HEK293 (cell line): ENCODE results near the gene LAX1.

Source experiments
- CTCF ChIA-PET: fragments of 350-600 bp; formaldehyde crosslinking; extraction: SDS; loops from one replicate; lab custom pipeline; 2021; ENCODE audit warnings: antibody characterized with exemption; lab: Yijun Ruan, JAX
- POLR2A ChIA-PET: fragments of 300-600 bp; formaldehyde crosslinking; extraction: SDS; loops from one replicate; lab custom pipeline; 2020; ENCODE audit warnings: antibody characterized with exemption, inconsistent platforms; lab: Yijun Ruan, JAX
- H3K27ac ChIP-seq: fragments of 200-500 bp; sonication (Bioruptor generic); 2 replicates; pipeline ENCODE4 v1.5.1; 2014; ENCODE audit warnings: low read depth, low read length, control low read depth, inconsistent platforms; ENCODE audit errors: extremely low read depth
- H3K36me3 ChIP-seq, 2 experiments: fragments of 200-500 bp in 1 of 2; sonication (Bioruptor generic) in 1 of 2; 1 replicate in 1 of 2; 2 replicates in 1 of 2; pipeline ENCODE4 v1.5.1; 2014 to 2017; ENCODE audit warnings: inconsistent platforms in 2 of 2, low read length in 2 of 2; ENCODE audit not compliant: control insufficient read depth in 2 of 2, insufficient read depth in 1 of 2
- H3K4me1 ChIP-seq: fragments of 200-500 bp; sonication (Bioruptor generic); 2 replicates; pipeline ENCODE4 v1.5.1; 2014; ENCODE audit warnings: mild to moderate bottlenecking, low read length, inconsistent platforms; ENCODE audit not compliant: control insufficient read depth, insufficient read depth
- H3K4me3 ChIP-seq: 2 replicates; pipeline ENCODE4 v1.5.1; 2011; ENCODE audit warnings: low read depth, mild to moderate bottlenecking, control low read depth, low read length, moderate library complexity
- H3K9me3 ChIP-seq: fragments of 200-500 bp; sonication (Bioruptor generic); 2 replicates; pipeline ENCODE4 v1.5.1; 2014; ENCODE audit warnings: low read depth, low read length, inconsistent platforms; ENCODE audit not compliant: control insufficient read depth, insufficient read depth
- EGR2 ChIP-seq: fragments of 450-650 bp; formaldehyde crosslinking; IDR thresholded peaks from 2 replicates; pipeline ENCODE4 v1.5.1; 2016; ENCODE audit warnings: low read depth, missing biosample characterization, missing genetic modification characterization
- GLI2 ChIP-seq: fragments of 450-650 bp; formaldehyde crosslinking; IDR thresholded peaks from 2 replicates; pipeline ENCODE4; 2017; ENCODE audit warnings: missing biosample characterization, missing genetic modification characterization, low read depth, borderline replicate concordance
- HIC1 ChIP-seq: fragments of 450-650 bp; formaldehyde crosslinking; IDR thresholded peaks from 2 replicates; pipeline ENCODE4 v1.5.1; 2016; ENCODE audit warnings: missing biosample characterization, missing genetic modification characterization
- HOXA7 ChIP-seq: sonication (generic); formaldehyde crosslinking; IDR thresholded peaks from 2 replicates; pipeline ENCODE4 v1.8.1; 2022; ENCODE audit warnings: missing genetic modification reagents, borderline replicate concordance
- KLF7 ChIP-seq: fragments of 450-650 bp; formaldehyde crosslinking; IDR thresholded peaks from 2 replicates; pipeline ENCODE4 v1.5.1; 2016; ENCODE audit warnings: missing biosample characterization, missing genetic modification characterization, borderline replicate concordance
- OSR2 ChIP-seq: fragments of 450-650 bp; formaldehyde crosslinking; IDR thresholded peaks from 2 replicates; pipeline ENCODE4 v1.5.1; 2016; ENCODE audit warnings: missing biosample characterization, missing genetic modification characterization
- PRDM6 ChIP-seq: fragments of 450-650 bp; formaldehyde crosslinking; IDR thresholded peaks from 2 replicates; pipeline ENCODE4 v1.5.1; 2017; ENCODE audit warnings: missing biosample characterization, missing genetic modification characterization
- TCF7L2 ChIP-seq: IDR thresholded peaks from 2 replicates; pipeline ENCODE4 v1.6.1; 2011; ENCODE audit warnings: low read depth, mild to moderate bottlenecking, inconsistent platforms, low read length, moderate library complexity, borderline replicate concordance
- ZBTB20 ChIP-seq: fragments of 450-650 bp; formaldehyde crosslinking; IDR thresholded peaks from 2 replicates; pipeline ENCODE4 v1.5.1; 2016; ENCODE audit warnings: missing biosample characterization, missing genetic modification characterization
- ZBTB49 ChIP-seq: fragments of 450-650 bp; formaldehyde crosslinking; IDR thresholded peaks from 2 replicates; pipeline ENCODE4 v1.5.1; 2016; ENCODE audit warnings: missing biosample characterization, missing genetic modification characterization, low read depth
- ZFP37 ChIP-seq: fragments of 450-650 bp; formaldehyde crosslinking; IDR thresholded peaks from 2 replicates; pipeline ENCODE4 v1.5.1; 2016; ENCODE audit warnings: missing biosample characterization, missing genetic modification characterization
- ZNF16 ChIP-seq: fragments of 450-650 bp; formaldehyde crosslinking; IDR thresholded peaks from 2 replicates; pipeline ENCODE4 v1.5.1; 2016; ENCODE audit warnings: low read depth, missing biosample characterization, missing genetic modification characterization
- ZNF175 ChIP-seq: fragments of 450-650 bp; formaldehyde crosslinking; IDR thresholded peaks from 2 replicates; pipeline ENCODE4 v1.5.1; 2016; ENCODE audit warnings: missing biosample characterization, missing genetic modification characterization
- ZNF18 ChIP-seq: fragments of 450-650 bp; formaldehyde crosslinking; IDR thresholded peaks from 2 replicates; pipeline ENCODE4 v1.5.1; 2016; ENCODE audit warnings: missing biosample characterization, missing genetic modification characterization
- ZNF335 ChIP-seq: fragments of 450-650 bp; formaldehyde crosslinking; conservative IDR thresholded peaks from 2 replicates; pipeline ENCODE4 v1.5.1; 2016; ENCODE audit warnings: missing biosample characterization, missing genetic modification characterization
- ZNF510 ChIP-seq: fragments of 450-650 bp; formaldehyde crosslinking; IDR thresholded peaks from 2 replicates; pipeline ENCODE4 v1.5.1; 2018; ENCODE audit warnings: mild to moderate bottlenecking, missing genetic modification characterization, missing biosample characterization; ENCODE audit not compliant: insufficient replicate concordance
- ZNF626 ChIP-seq: fragments of 450-650 bp; sonication (Bioruptor Pico); formaldehyde crosslinking; IDR thresholded peaks from 2 replicates; pipeline ENCODE4 v1.5.1; 2018; ENCODE audit warnings: missing biosample characterization, missing genetic modification characterization, inconsistent platforms
- ZNF792 ChIP-seq: fragments of 450-650 bp; formaldehyde crosslinking; IDR thresholded peaks from 2 replicates; pipeline ENCODE4 v1.5.1; 2016; ENCODE audit warnings: missing biosample characterization, missing genetic modification characterization

LAX1 gene

GRCh38 chr1:203744075-203744972 lies 20.7 kb upstream of the LAX1 start:
- H3K27ac ChIP-seq: no peak overlapping the region
- H3K36me3 ChIP-seq: peaks cover 0 to 8% of the 10 kb centered on the region in 2 experiments; a peak in 1 of 3 replicates
- H3K9me3 ChIP-seq: no peaks in the 10 kb centered on the region
- ChIA-PET CTCF (interaction anchor here (0.6 kb wide), 1 partner anchor 589 kb away, joined by 4 read pairs; no protein-coding TSS in a partner anchor), POLR2A (no interaction called here)
- no peaks in the 10 kb centered on the region for H3K4me1 ChIP-seq
- TF ChIP-seq TCF7L2: no peak
- no peak for TF ChIP-seq ZBTB49 (tag by site-specific recombination)
- no peak for TF ChIP-seq ZBTB20 (tag by site-specific recombination)
- no peak for TF ChIP-seq KLF7
- TF ChIP-seq PRDM6 (tag by site-specific recombination): no peak
- no peak for TF ChIP-seq ZNF18 (tag by site-specific recombination)
- TF ChIP-seq ZFP37: no peak
- no peak for TF ChIP-seq EGR2 (tag by site-specific recombination)
- TF ChIP-seq ZNF792 (tag by site-specific recombination): no peak
- no peak for TF ChIP-seq ZNF510 (tag by site-specific recombination)
- no peak for TF ChIP-seq ZNF626 (tag by site-specific recombination)
- no peak for TF ChIP-seq ZNF175 (tag by site-specific recombination)
- TF ChIP-seq GLI2 (tag by site-specific recombination): no peak
- TF ChIP-seq HIC1 (tag by site-specific recombination): no peak
- no peak for TF ChIP-seq HOXA7 (CRISPR knock-in tag)
- no peak for TF ChIP-seq ZNF335
- no peak for TF ChIP-seq ZNF16 (tag by site-specific recombination)
- TF ChIP-seq OSR2 (tag by site-specific recombination): no peak
- no peak overlapping the region for H3K4me3 ChIP-seq
